Right lobe of liver (tissue), 6 donors: Measurements from ENCODE around the gene ATP2B3. TPM values are rescaled to one million over a fixed set of nuclear protein-coding genes. Genes with fewer than 3 reads are reported as not detected.

ENCODE experiments used
- ATAC-seq, 4 donors: fragments of 200-7000 bp; cut with Tn5 transposase; one replicate each; pipeline ENCODE4 v1.9.1; 2020; ENCODE audit warnings: mild to moderate bottlenecking in 4 of 4, moderate library complexity in 4 of 4
- DNase-seq, 3 donors: peaks; one replicate each; pipeline ENCODE4 v3.0.0-alpha.2; 2020
- H3K27ac ChIP-seq, 3 donors: fragments of 200-600 bp; one replicate each; pipeline ENCODE4 v1.8.0; 2022
- H3K27me3 ChIP-seq, 2 donors: fragments of 200-600 bp; one replicate each; pipeline ENCODE4 v1.8.0; 2022
- H3K36me3 ChIP-seq, 4 donors: fragments of 200-600 bp; sonication (generic) in 1 of 4; one replicate each; pipeline versions ENCODE4 v1.5.1 to v1.8.0; 2017 to 2022; ENCODE audit warnings: control low read depth in 1 of 4
- H3K4me1 ChIP-seq, 4 donors: fragments of 200-600 bp; sonication (generic) in 1 of 4; one replicate each; pipeline versions ENCODE4 v1.5.1 to v1.8.0; 2017 to 2022; ENCODE audit warnings: control low read depth in 1 of 4
- H3K4me3 ChIP-seq, 3 donors: fragments of 200-600 bp; one replicate each; pipeline ENCODE4 v1.8.0; 2022
- H3K9me3 ChIP-seq, 4 donors: fragments of 200-600 bp; sonication (generic) in 1 of 4; one replicate each; pipeline versions ENCODE4 v1.5.1 to v1.8.0; 2017 to 2022; ENCODE audit warnings: control low read depth in 1 of 4
- CTCF ChIP-seq, 4 donors: fragments of 200-600 bp in 3 of 4; fragments of 450-650 bp in 1 of 4; IDR thresholded peaks; one replicate each; pipeline versions ENCODE4 v1.5.1 to v1.8.0; 2016 to 2022; ENCODE audit warnings: antibody characterized with exemption in 4 of 4, mild to moderate bottlenecking in 2 of 4
- POLR2A ChIP-seq: fragments of 450-650 bp; IDR thresholded peaks from one replicate; pipeline ENCODE4 v1.6.1; 2017; ENCODE audit warnings: antibody characterized with exemption, mild to moderate bottlenecking
- WGBS: methylation state at CpG from one replicate; pipeline ENCODE4 v1.1.6; 2018; ENCODE audit warnings: low coverage, low lambda C conversion rate; ENCODE audit not compliant: insufficient coverage; ENCODE audit errors: missing lambda C conversion rate; 5-methylcytosine and 5-hydroxymethylcytosine counted together
- intact Hi-C, 2 donors: fragments of 100-400 bp; cut with DNase I; formaldehyde crosslinking; loops; one replicate each; pipeline versions ENCODE4 v1.11.2 to v1.14.1; 2022
- total RNA-seq, 6 experiments: library from RNA; depleted of rRNA in 2 of 6; stranded (reverse); fragments of >200 nt in 2 of 6; fragmentation: NEBNext Ultra II Directional in 3 of 6; extraction: Animal tissue kit (Norgen Biotek cat#: 25700) in 3 of 6; gene quantifications; one replicate each; pipeline versions ENCODE4 v1.1.0 to v1.2.4, GENCODE V29; 2016 to 2023
- donor health status: DM: no; HTN: yes; CAD: no.
- donor health status: DM: no; HTN: no; CAD: no.
- donor health status: DM: no; HTN: no; CAD: no.
- donor health status: DM: no; HTN: yes; CAD: no.
- donor health status: DM: no; HTN: yes; CAD: no.

ATP2B3 gene
- total RNA-seq, 6 experiments from 2014 or later: 0.07 TPM; not detected in 5

GRCh38 chrX:153526801-153527200 lies 9.4 kb downstream of the ATP2B3 start:
- 63% methylated on average over 4 of the region's 10 CpGs for WGBS
- H3K9me3 ChIP-seq: no peaks in the 10 kb centered on the region
- TF ChIP-seq POLR2A (no peak), CTCF (IDR thresholded peaks at IDR 0.05) (no peak)
- no peak overlapping the region for H3K27ac ChIP-seq
- H3K27me3 ChIP-seq: peaks cover 0 to 5% of the 10 kb centered on the region in 2 donors
- intact Hi-C loops: no loop called here
- no peak for DNase-seq
- no peaks in the 10 kb centered on the region for H3K36me3 ChIP-seq
- ATAC-seq: no peak
- H3K4me1 ChIP-seq: no peaks in the 10 kb centered on the region
- H3K4me3 ChIP-seq: no peak overlapping the region

DNA sequence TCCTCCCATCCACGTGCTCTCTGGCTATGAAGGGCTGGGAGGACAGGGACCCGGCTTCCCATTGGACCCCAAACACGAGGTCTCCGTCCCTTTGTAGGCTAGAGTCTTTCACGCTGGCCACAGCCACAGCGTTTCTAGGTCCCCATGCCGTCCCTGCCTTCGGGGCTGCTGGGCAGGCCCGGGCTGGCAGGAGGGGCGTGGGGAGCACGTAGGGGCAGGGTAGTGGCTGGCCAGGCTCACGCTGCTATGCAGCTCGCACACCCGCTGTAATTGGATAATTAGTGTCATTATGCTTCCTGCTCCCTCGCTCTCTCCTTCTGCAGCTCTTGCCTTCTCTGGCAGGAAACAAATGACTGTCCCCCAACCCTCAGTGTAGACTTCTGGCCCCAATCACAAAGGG lies 9.8 kb downstream of the ATP2B3 start:
- Histone ChIP-seq H3K4me1 (no peaks in the 10 kb centered on the region), H3K36me3 (no peaks in the 10 kb centered on the region), H3K4me3 (no peak overlapping the region), H3K9me3 (no peaks in the 10 kb centered on the region), H3K27me3 (peaks cover 0 to 5% of the 10 kb centered on the region in 2 donors), H3K27ac (no peak overlapping the region)
- intact Hi-C loops: no loop called here
- no peak for TF ChIP-seq POLR2A
- WGBS: 50% methylated on average over 5 of the region's 15 CpGs
- no peak for DNase-seq
- ATAC-seq: no peak

DNA sequence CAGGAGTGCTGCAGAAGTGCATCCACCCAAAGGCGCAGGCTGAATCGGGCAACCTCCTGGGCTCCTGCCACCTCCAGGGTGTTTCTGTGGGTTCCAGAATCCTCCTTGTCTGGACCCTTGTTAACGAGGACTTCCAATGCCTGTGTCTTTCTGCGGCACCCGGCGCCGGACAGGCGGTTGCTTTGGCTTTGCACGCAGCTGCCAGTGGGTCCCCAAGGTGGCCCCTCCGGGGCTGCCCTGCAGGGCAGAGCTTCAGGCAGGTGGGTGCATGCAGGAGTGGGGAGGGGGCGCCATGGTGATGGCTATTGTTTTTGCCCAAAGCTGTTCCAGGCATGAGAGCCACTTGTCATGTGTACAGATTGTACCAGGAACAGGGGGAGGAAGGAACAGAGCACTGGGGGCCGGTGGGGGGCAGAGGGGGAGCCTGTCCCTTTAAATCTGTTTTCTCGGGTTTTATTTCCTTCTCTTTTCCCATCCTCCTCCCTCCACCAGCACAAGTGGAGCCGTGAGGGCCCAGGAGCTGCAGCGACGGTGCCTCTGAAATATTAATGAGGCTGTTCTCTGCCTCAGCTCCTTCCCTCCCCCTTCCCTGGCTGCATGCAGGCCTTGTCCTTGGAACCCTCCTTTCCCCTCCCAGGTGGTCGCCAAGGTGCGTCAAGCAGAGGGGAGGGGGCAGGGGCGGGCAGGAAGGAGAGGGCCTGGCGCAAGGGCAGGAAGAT lies 13.1 kb downstream of the ATP2B3 start:
- H3K27ac ChIP-seq: no peak overlapping the region
- H3K4me3 ChIP-seq: no peak overlapping the region
- WGBS: 54% methylated on average over 4 of the region's 20 CpGs
- no peak for DNase-seq
- no peaks in the 10 kb centered on the region for H3K9me3 ChIP-seq
- no peak for TF ChIP-seq POLR2A
- TF ChIP-seq CTCF (IDR thresholded peaks at IDR 0.05): no peak
- intact Hi-C loops: no loop called here
- no peaks in the 10 kb centered on the region for H3K36me3 ChIP-seq
- no peaks in the 10 kb centered on the region for H3K4me1 ChIP-seq
- no peak for ATAC-seq
- H3K27me3 ChIP-seq: peaks cover 0 to 5% of the 10 kb centered on the region in 2 donors

GRCh38 chrX:153533091-153533490 lies 15.6 kb downstream of the ATP2B3 start:
- Histone ChIP-seq H3K4me1 (no peaks in the 10 kb centered on the region), H3K27ac (no peak overlapping the region), H3K36me3 (no peaks in the 10 kb centered on the region), H3K4me3 (no peak overlapping the region), H3K9me3 (no peaks in the 10 kb centered on the region), H3K27me3 (no peaks in the 10 kb centered on the region)
- intact Hi-C loops: no loop called here
- no peak for DNase-seq
- no peak for TF ChIP-seq POLR2A
- no peak for TF ChIP-seq CTCF (IDR thresholded peaks at IDR 0.05)
- WGBS: 64% methylated on average over 15 of the region's 15 CpGs
- no peak for ATAC-seq

DNA sequence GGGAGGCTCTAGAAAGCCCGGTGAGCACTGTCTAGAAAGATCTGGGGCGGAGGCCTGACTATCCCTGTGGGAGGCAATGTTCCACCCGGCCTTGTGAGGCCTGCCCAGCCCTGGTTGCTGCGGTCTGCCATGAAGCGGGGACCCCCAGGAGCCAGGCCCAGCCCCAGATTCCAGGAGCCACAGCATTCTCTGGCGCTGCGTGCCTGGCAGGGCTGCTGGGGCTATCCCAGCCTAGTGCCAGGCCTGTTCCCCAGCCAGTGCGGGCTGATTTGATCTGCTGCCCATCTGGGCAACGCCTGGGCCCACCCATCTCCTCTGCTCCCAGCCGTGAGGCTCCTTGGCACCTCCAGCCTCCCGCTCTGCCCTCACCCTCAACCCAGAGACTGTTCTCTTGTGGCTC lies 19.6 kb downstream of the ATP2B3 start:
- intact Hi-C loops: no loop called here
- H3K36me3 ChIP-seq: no peaks in the 10 kb centered on the region
- no peak overlapping the region for H3K4me3 ChIP-seq
- DNase-seq (no peak), ATAC-seq (no peak)
- H3K4me1 ChIP-seq: no peaks in the 10 kb centered on the region
- no peaks in the 10 kb centered on the region for H3K9me3 ChIP-seq
- H3K27ac ChIP-seq: no peak overlapping the region
- TF ChIP-seq POLR2A (no peak), CTCF (IDR thresholded peaks at IDR 0.05) (no peak)
- WGBS: 59% methylated on average over 3 of the region's 11 CpGs
- H3K27me3 ChIP-seq: no peaks in the 10 kb centered on the region
